SK-N-SH treated with all-trans-retinoic acid at 6 μM for 48 hours (cell line): Measurements from ENCODE around the gene TGFBR2.

Source experiments
- ATAC-seq: fragments of 200-7000 bp; cut with Tn5 transposase; 3 replicates; pipeline ENCODE4 v1.9.1; 2020; ENCODE audit warnings: mild to moderate bottlenecking, moderate library complexity
- CREB5 ChIP-seq: fragments of 250-450 bp; sonication (Bioruptor Pico); IDR thresholded peaks from 2 replicates; pipeline ENCODE4 v1.5.1; 2020; ENCODE audit warnings: low read depth, mild to moderate bottlenecking, moderate library complexity
- ESRRG ChIP-seq: fragments of 250-450 bp; sonication (Bioruptor Pico); IDR thresholded peaks from 2 replicates; pipeline ENCODE4 v1.6.1; 2021; ENCODE audit warnings: mild to moderate bottlenecking
- GLIS3 ChIP-seq: fragments of 250-450 bp; sonication (Bioruptor Pico); IDR thresholded peaks from 2 replicates; pipeline ENCODE4 v1.5.0; 2020; ENCODE audit warnings: mild to moderate bottlenecking, moderate library complexity
- ISL1 ChIP-seq: fragments of 250-450 bp; sonication (Bioruptor Pico); IDR thresholded peaks from 2 replicates; pipeline ENCODE4 v2.1.2; 2022; ENCODE audit warnings: mild to moderate bottlenecking, moderate library complexity
- OSR1 ChIP-seq: fragments of 250-450 bp; sonication (Bioruptor Pico); IDR thresholded peaks from 2 replicates; pipeline ENCODE4 v1.8.0; 2022; ENCODE audit warnings: moderate library complexity, mild to moderate bottlenecking, inconsistent platforms
- POU6F1 ChIP-seq: fragments of 250-450 bp; sonication (Bioruptor Pico); IDR thresholded peaks from 2 replicates; pipeline ENCODE4 v1.8.0; 2021; ENCODE audit warnings: low read depth, mild to moderate bottlenecking, moderate library complexity, borderline replicate concordance
- PPARA ChIP-seq: fragments of 250-450 bp; sonication (Bioruptor Pico); IDR thresholded peaks from 2 replicates; pipeline ENCODE4 v1.5.0; 2020; ENCODE audit warnings: mild to moderate bottlenecking, borderline replicate concordance
- RARB ChIP-seq: fragments of 250-450 bp; sonication (Bioruptor Pico); IDR thresholded peaks from 2 replicates; pipeline ENCODE4 v1.8.0; 2021; ENCODE audit warnings: mild to moderate bottlenecking, moderate library complexity
- SNAI2 ChIP-seq: fragments of 250-450 bp; sonication (Bioruptor Pico); IDR thresholded peaks from 2 replicates; pipeline ENCODE4 v1.5.0; 2020; ENCODE audit warnings: mild to moderate bottlenecking, moderate library complexity
- TCF4 ChIP-seq: fragments of 250-450 bp; sonication (Bioruptor Pico); IDR thresholded peaks from 2 replicates; pipeline ENCODE4 v1.8.0; 2021; ENCODE audit warnings: mild to moderate bottlenecking, moderate library complexity, borderline replicate concordance
- TOX ChIP-seq: fragments of 250-450 bp; sonication (Bioruptor Pico); IDR thresholded peaks from 2 replicates; pipeline ENCODE4 v1.8.0; 2021; ENCODE audit warnings: mild to moderate bottlenecking, moderate library complexity, borderline replicate concordance
- ZC3H10 ChIP-seq: fragments of 250-450 bp; sonication (Bioruptor Pico); IDR thresholded peaks from 2 replicates; pipeline ENCODE4 v1.5.1; 2021; ENCODE audit warnings: mild to moderate bottlenecking, moderate library complexity
- ZFP3 ChIP-seq: fragments of 250-450 bp; sonication (Bioruptor Pico); IDR thresholded peaks from 2 replicates; pipeline ENCODE4 v1.5.0; 2020; ENCODE audit warnings: mild to moderate bottlenecking, moderate library complexity
- ZFP30 ChIP-seq: fragments of 450-650 bp; formaldehyde crosslinking; IDR thresholded peaks from 2 replicates; pipeline ENCODE4 v1.5.0; 2022; ENCODE audit warnings: mild to moderate bottlenecking, moderate library complexity
- ZNF565 ChIP-seq: fragments of 450-650 bp; formaldehyde crosslinking; conservative IDR thresholded peaks from 2 replicates; pipeline ENCODE4 v1.5.0; 2020; ENCODE audit warnings: low read depth, mild to moderate bottlenecking, moderate library complexity
- ZNF70 ChIP-seq: fragments of 450-650 bp; formaldehyde crosslinking; IDR thresholded peaks from 2 replicates; pipeline ENCODE4 v1.5.0; 2020; ENCODE audit warnings: mild to moderate bottlenecking, moderate library complexity
- TF ChIP-seq, protein P1 (sequence below): fragments of 250-450 bp; sonication (Bioruptor Pico); IDR thresholded peaks from 2 replicates; pipeline ENCODE4 v1.8.0; 2020; ENCODE audit warnings: mild to moderate bottlenecking, moderate library complexity, borderline replicate concordance

TGFBR2 gene

GRCh38 chr3:30710017-30710416 lies 103.6 kb downstream of the TGFBR2 start:
- ATAC-seq = no peak

DNA sequence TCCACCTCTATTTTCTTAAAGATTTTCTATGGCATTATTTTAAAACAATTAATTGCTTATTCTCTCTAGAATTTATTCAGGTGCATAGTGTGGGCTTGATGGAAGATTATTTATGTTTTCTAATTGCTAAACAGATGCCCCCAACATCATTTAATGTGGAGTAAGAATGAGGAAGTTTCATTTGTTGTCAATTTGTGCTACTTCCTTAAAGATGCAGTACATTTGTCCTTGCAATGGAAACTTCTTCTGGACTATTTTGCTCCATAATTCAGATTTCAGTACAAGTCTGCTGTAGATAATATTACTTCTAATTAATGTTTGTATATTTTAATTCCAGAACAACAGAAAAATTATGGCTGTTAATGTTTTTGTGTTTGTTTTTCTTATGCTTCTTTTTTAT lies 104.8 kb downstream of the TGFBR2 start:
- TF ChIP-seq ZNF565 (CRISPR knock-in tag) (no peak), CREB5 (no peak), ISL1 (CRISPR knock-in tag) (no peak), ZC3H10 (CRISPR knock-in tag) (no peak), RARB (CRISPR knock-in tag) (no peak)
- TF ChIP-seq, all 23 proteins: peak for 0
- ATAC-seq = no peak

More at GRCh38 chr3:30710017-30710416, 103.6 kb downstream of the TGFBR2 start:
- TF ChIP-seq, protein P1, sequence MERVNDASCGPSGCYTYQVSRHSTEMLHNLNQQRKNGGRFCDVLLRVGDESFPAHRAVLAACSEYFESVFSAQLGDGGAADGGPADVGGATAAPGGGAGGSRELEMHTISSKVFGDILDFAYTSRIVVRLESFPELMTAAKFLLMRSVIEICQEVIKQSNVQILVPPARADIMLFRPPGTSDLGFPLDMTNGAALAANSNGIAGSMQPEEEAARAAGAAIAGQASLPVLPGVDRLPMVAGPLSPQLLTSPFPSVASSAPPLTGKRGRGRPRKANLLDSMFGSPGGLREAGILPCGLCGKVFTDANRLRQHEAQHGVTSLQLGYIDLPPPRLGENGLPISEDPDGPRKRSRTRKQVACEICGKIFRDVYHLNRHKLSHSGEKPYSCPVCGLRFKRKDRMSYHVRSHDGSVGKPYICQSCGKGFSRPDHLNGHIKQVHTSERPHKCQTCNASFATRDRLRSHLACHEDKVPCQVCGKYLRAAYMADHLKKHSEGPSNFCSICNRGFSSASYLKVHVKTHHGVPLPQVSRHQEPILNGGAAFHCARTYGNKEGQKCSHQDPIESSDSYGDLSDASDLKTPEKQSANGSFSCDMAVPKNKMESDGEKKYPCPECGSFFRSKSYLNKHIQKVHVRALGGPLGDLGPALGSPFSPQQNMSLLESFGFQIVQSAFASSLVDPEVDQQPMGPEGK (CRISPR knock-in tag) = no peak
- TF ChIP-seq GLIS3 (CRISPR knock-in tag) = no peak
- TF ChIP-seq ZNF70 (CRISPR knock-in tag) = no peak
- TF ChIP-seq ESRRG (CRISPR knock-in tag) = no peak
- TF ChIP-seq POU6F1 (CRISPR knock-in tag) = no peak
- no peak for TF ChIP-seq OSR1 (CRISPR knock-in tag)

GRCh38 chr3:30711867-30712266 lies 105.5 kb downstream of the TGFBR2 start:
- TF ChIP-seq ZFP30 (no peak), OSR1 (CRISPR knock-in tag) (no peak), SNAI2 (CRISPR knock-in tag) (no peak), GLIS3 (CRISPR knock-in tag) (no peak), ZC3H10 (CRISPR knock-in tag) (no peak), RARB (CRISPR knock-in tag) (no peak), ESRRG (CRISPR knock-in tag) (no peak), TOX (CRISPR knock-in tag) (no peak), ISL1 (CRISPR knock-in tag) (no peak), CREB5 (no peak), ZNF70 (CRISPR knock-in tag) (no peak), ZFP3 (no peak), POU6F1 (CRISPR knock-in tag) (no peak)
- no peak for ATAC-seq

DNA sequence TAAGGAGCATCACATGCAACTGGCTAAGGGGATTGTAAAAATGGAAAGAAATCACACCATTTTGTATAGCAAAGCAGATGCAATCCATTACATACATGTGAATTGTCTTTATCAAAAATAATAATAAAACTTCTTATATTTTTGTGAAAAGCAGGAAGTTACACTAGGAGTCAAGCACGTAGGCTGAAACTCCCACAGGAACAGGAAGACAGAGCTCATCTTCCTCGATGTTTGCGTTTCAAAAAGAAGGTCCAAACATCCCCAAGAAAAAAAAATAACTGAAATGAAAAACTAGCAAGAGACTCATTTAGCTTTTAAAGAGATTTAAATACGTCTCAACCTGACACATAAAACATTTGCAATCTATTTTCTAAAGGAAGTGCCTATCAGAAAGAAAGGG lies 106.6 kb downstream of the TGFBR2 start:
- TF ChIP-seq OSR1 (CRISPR knock-in tag) (no peak), TCF4 (no peak), CREB5 (no peak), ZFP3 (no peak), PPARA (CRISPR knock-in tag) (no peak), TOX (CRISPR knock-in tag) (no peak)
- ATAC-seq = no peak
